NCI-H1694 treated with DMSO at 0.1 percent for 48 hours (cell line): ENCODE results near the gene POU6F2.
"Not testable (repeated sequence)": the region's sequence is repeated elsewhere in the genome, so short reads cannot be mapped to it uniquely, and the experiment has no call there.

Source experiments
- DNase-seq: peaks from one replicate; lab custom pipeline; 2025; lab: John Stamatoyannopoulos, UW

POU6F2 gene, protein sequence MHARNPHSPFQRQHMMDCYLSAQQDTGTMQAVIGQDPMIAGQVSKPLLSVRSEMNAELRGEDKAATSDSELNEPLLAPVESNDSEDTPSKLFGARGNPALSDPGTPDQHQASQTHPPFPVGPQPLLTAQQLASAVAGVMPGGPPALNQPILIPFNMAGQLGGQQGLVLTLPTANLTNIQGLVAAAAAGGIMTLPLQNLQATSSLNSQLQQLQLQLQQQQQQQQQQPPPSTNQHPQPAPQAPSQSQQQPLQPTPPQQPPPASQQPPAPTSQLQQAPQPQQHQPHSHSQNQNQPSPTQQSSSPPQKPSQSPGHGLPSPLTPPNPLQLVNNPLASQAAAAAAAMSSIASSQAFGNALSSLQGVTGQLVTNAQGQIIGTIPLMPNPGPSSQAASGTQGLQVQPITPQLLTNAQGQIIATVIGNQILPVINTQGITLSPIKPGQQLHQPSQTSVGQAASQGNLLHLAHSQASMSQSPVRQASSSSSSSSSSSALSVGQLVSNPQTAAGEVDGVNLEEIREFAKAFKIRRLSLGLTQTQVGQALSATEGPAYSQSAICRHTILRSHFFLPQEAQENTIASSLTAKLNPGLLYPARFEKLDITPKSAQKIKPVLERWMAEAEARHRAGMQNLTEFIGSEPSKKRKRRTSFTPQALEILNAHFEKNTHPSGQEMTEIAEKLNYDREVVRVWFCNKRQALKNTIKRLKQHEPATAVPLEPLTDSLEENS

DNA sequence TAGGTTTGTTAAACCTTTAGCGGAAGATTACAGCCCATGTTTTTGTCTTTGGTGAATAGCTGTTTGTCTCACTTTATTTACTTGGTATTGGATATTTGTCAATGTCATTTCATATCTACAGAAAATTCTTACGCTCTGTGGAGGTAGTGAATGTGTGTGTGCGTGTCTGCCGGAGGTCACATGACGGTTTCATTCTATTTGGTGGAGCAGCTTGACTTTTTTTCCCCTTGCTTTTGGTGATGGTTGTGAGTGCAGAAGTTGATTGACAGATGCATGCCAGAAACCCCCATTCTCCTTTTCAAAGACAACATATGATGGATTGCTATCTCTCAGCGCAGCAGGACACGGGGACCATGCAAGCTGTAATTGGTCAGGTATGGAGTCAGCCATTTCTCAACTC is at the start of gene POU6F2:
Gene POU6F2, plus strand, starts transcription at position 225 of the 400 bp plus-strand sequence. Its CDS starts 45 bp downstream, at position 270.
- no peak for DNase-seq

DNA sequence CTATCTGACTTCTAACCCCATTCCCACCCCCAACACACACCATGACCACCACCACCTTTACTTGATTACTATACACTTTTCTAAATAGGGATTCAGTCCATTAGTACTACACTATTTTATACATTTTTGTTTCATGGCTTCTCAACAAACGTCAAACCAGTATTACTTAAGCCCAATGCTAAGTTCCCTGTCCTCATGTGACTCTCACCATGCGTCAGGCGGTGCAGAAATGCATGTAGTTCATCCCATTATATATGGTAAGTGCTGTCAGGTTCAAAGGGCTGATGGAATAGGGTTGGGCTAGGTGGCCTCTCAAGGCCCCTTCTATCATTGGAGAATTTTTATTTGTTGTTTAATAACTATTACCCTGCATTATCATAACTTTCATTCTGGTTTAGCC is 49.2 kb upstream of the POU6F2 start:
- DNase-seq: no peak

DNA sequence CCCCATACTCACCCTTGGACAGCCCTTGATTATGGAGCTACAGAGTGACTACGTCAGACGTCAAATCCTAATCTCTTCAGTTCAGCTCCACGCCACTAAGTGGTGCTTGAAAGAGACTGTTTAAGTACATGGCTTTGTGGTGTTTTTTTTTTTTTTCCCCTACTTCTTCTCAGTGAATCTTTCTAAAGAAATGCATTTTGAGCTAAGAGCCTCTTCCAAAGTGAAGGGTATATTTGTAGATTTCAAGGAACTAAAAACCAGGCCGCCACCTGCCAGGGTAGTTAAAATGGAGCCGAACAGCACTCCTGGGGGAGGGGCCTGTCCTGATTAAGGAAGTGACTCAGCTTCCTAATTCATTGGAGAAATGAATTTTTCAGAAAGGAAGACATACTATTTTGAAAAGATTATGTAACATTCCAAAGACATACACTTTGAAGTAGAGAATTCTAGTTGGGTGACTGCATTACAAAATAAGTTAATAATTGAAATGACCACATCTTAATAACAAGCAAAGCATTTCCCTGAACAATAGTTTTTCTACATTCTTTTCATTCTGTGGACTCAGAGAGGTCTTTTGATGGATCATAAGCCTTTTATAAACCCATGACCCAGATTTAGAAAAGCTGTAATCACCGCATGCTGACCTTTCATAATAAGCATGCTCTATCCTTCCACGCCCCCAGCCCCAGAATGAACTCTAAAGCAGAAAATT is 48.1 kb upstream of the POU6F2 start:
- DNase-seq: no peak

DNA sequence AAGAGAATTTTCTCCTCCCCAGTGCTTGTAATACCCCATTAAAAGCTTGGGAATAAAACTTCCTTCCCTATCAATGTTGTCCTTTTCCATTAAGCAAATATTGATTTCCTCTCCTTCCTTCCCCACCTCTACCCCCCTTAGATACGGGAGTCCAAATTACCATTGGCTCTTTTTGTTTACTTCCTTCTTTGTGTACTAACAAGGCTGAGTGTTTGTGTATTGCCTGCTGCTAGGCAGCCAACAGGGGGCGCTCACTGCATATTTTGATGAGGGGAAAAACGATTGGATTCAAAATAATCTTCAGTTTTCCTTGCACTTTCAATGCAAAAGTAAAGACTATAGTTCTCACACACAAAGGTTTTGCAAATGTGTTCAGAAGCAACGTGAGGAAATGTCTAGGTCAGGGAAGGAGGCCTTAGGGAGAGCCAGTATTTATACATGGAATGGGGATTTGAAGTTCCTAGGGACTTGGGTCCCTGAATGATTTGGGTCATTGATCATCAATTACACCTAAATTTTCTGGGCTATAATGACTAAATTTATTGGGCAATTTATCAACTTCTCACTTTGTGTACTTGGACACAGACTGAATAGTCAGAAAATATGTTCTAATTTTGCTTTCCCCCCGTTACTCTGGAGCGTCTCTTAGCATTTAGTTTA is 45.1 kb upstream of the POU6F2 start:
- peak; percentile 39 for DNase-seq

DNA sequence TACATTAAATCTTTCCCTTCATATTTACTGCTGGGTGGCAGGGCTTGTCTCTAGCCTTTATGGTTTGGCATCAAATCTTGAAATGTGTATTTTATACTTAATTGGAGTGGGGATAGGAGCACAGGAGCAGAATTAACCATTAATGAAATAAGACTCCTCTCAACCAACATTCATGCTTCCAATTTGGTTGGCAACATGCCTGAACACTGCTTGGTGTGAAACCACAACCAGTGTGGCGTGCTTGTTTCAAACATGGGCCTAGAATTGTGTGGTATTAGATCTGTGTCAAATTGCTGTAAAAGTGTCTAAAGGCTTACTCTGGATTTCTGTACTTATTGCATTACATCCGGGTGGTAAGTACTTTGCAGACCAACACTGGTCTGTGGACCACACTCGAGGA is 43.7 kb upstream of the POU6F2 start:
- no peak for DNase-seq

DNA sequence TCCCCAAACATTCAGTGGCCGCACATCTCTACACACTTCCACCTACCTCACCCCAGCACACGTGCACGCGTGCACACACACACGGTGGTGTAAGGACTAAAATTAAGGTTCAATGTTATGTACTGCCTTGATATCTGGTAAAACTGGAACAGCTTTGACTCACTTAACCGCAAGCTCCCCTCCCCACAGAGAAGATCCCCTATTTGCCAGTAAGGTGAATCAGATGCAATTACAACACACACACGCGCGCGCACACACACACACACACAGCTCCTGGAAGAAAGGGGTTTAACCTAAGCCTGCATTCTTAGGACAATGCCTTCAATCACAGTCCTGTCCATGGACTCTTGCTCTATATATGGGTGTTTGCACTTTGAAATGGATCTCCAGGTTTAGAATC is 43.2 kb upstream of the POU6F2 start:
- no peak for DNase-seq

DNA sequence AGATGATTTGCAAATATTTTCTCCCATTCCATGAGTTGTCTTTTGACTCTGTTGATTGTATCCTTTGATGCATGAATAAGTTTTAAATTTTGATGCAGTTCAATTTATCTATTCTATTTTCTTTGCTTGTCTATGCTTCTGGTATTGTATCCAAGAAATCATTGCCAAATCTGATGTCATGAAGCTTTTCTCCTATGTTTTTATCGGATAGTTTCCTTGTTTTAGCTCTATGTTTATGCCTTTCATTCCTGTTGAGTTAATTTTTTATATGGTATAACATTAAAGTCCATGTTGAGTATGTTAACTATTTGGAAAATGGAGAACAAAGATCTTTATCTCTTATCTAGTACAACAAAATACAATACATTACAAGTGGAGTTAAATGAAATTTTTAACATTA is 41.1 kb upstream of the POU6F2 start:
- DNase-seq: no peak

DNA sequence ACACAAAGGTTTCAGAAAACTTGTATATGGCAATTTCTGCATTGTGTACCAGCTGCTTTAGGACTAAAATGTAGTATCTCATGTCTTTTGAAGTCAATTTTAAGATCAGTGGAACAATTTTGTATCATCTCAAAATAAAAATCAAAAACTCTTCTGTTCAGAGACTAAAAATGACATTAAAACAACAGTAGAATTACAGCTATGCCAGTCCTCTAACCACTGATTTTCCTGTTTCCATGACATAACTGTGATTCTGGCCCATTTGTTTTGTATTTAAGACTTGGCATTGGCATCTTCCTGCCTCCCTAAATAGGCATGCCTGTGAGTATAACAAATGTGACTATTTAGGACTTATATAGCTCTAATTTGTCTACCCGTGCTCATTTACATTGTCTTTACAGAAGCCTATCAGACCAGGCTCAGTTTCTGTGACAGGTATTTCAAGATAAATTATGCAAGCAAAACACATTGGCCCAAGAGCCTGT is 39.7 kb upstream of the POU6F2 start:
- DNase-seq: no peak

DNA sequence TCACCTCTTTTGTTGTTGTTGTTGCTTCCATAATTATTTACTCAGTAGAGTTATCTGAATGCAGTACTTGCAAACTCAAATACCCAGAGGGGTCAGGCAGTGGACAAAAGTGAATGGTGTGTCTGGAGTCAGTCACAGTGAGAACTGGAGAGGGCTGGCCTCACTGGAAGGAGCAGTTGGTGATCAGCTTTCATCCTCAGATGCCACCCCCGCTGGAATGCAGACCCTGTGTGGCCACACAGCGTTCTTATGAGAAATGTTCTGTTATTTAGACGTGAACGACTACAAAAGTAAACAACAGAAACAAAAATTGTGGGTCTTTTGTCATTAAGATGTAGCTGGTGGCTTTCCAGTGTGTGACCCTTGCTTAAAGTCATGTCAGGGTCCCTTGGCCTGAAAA is 39.1 kb upstream of the POU6F2 start:
- no peak for DNase-seq

DNA sequence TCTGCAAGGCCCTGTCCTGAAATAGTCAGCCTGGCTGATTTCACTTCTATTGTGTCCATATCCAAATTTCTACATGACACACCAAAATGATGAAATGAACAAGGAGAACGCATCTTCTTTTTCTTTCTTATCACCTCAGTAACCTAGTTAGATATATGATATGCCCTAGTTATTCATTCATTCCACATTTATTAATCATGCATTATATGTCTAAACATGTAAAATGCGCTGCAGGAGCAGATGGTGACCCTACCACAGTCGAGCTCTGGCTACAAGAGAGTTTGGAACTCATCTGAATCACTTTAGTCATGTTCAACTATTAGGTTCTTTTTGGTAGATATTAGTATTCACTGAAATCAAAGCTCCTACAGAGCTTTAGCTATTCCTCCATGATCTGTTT is 36.9 kb upstream of the POU6F2 start:
- no peak for DNase-seq

DNA sequence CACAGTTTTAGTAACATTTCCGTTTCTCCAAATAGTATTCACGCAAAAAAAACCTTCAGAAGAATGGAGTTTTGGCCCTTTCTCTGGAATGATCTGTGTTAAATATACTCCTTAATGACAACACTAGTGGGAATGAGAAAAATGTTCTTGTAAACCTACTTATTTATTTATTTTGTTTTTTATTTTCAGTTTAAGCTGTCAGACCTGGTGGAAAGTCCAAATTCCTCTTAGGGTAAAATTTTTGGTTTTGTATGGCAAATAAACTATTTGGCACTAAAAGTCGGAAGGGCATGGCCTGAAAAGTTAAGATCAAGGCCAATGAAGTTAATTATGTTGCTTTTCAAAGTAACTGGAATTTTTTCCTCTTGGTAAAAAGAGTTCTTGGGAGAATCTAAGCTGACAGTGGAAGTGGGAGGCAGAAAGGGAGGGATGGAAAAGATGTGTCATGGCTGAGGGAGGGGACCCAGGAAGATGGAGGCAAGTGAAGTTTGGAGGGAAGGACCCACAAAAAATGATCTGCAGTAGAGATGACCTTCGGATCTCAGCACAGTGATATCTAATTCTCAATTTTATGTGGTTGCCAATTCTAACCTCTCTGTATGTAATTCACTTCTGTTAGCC is 35.2 kb upstream of the POU6F2 start:
- no peak for DNase-seq

DNA sequence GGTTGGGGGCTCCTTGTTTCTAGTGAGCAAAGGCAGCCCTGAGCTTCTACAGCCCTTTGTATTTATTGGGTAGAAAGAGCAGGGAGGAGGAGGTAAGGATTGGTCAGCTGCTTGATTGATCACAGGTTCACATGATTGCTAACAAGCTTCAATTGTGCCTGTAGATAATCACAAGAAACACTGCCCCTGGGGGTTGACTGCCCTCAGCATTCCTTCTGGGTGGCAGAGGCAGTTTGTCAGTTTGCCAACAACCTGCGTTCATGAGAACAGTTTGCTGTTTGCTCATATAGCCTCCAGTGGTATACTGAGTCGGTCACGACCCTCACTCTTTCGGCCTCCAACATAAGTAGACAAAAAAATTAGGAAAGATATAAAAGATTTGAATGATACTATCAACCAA is 30.2 kb upstream of the POU6F2 start:
- DNase-seq: not testable (repeated sequence)

DNA sequence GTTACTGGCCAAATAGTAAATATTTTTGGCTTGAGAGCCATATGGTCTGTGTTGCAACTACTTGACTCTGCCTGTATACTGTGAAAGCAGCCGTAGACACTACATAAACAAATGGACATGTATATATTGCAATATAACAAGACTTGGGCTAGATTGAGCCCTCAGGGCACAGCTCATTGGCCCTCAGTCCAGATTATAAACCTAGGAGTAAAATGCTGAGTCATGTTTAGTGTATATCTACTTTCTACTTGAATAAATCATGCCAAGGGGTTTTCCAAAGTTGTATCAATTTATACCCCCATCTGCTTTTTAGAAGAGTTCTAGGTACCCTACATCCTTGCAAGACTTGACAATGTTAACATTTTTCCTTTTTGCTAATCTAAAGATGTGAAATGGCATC is 27.4 kb upstream of the POU6F2 start:
- no peak for DNase-seq

DNA sequence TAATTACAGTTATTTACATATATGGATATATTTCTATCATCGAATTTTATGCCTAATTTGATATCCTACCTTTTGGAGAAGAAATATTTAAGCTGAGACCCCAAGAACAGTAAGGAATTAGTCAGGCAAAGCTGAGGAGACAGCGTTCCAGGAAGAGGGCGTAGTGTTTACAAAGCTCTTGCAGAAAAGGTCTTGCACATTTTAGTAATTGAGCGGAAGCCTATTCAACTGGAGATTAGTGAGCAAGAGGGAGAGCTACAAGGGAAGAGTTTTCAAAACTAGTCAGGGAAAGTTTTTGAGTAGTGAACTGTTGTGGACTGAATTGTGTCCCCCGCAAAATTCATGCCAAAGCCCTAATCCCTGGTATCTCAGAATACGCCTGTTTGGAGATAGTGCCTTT is 26.5 kb upstream of the POU6F2 start:
- DNase-seq: no peak

DNA sequence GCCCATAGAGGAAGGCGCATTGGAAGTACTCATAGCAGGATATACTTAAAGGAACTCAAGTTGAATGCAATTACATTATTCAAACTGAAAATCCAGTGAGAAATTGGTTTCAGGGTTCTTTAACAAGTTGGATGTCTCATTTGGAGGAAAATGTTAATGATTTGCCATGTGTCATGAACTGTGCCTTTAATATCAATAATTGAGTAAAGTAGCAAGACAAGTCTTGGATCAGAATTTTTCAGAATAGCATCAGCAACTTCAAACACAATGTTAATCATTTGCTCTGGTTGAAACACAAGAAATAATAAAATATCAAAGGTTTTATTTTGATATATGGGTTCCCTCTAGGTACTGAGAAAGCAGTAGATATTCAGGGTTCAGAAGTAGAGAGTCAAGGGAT is 24.5 kb upstream of the POU6F2 start:
- DNase-seq: no peak

DNA sequence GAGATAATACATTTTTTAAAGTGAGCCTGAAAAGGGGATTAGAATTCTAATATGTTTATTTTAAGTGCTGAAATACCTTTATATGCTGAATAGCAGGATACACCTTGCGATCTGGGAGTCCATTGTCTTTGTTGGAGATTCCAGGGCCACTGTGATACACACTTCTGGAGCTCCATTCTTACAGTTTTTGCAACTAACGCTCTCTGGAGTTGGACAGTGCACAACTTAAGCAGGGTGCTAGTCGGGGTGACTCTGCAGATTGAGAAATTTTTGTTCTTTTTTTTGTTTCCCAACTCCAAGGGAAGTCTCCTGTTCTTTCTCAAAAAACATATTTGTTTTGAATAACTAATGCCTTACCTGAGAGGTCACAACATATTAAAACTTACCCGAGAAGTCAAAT is 23.7 kb upstream of the POU6F2 start:
- no peak for DNase-seq

DNA sequence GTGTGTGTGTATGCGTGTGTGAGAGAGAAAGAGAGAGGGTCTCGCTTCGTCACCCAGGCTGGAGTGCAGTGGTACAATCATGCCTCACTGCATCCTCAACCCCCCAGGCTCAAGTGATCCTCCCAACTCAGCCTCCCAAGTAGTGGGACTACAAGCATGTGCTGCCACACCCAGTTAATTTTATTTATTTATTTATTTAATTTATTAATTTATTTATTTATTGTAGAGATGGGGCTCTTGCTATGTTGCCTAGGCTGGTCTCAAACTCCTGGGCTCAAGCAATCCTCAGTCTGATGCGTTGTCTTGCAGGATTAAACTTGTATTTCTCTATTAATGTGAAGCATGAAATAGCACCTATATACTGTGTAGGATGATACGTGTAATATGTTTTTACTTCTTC is 21.8 kb upstream of the POU6F2 start:
- DNase-seq: no peak

DNA sequence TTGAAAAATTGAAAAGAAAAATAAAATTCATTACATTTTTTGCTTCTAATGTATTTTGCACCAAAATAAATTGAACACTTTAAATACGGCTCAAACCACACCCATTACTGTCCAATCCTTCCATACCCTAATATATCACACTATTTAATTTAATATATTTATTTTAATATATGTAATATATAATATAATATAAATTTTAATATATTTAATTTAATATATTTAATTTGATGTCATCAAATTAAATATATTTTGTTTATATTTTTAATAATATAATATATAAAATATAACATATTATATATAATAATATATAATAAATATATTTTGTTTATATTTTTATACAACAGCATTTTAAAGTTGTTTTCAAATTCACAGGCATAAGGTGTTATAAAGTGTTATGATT is 15.7 kb upstream of the POU6F2 start:
- DNase-seq: no peak

DNA sequence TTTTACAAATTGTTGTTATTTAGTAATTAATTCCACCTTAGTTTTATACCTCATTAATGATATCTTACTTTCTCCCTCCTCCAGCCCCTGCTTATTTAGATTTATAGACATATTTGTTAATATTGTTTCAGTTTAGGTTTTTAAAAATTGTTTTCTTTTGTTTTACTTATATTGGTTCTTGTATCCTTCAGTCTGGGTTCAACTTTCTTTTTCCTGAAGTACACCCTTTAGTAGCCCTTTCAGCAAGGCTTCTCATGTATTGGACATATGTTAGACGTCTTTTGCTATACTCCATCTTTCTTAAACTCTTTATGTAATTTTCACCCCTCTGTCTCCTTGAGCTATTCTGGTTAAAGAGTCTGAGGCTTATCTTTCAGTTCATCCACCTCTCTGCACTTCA is 12.8 kb upstream of the POU6F2 start:
- no peak for DNase-seq

DNA sequence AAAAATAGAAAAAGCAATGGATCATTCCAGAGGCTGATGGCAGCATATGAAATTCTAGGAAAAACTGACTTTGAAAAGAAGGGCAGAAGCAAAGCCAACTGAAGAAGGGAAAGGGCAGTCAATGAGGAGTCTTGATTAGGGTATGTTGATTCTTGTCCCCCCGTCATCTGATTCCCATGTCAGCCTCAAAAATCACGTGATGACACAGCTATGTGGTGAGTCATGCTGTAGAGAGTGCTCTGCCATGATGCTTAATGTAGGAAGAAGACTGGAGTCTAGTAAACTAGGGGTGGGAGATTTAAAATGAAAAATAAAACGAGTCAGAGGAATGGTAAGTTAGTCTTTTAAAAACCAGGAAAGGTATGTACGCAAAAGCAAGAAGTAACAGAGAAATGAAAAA is 3.9 kb upstream of the POU6F2 start:
- DNase-seq: no peak

DNA sequence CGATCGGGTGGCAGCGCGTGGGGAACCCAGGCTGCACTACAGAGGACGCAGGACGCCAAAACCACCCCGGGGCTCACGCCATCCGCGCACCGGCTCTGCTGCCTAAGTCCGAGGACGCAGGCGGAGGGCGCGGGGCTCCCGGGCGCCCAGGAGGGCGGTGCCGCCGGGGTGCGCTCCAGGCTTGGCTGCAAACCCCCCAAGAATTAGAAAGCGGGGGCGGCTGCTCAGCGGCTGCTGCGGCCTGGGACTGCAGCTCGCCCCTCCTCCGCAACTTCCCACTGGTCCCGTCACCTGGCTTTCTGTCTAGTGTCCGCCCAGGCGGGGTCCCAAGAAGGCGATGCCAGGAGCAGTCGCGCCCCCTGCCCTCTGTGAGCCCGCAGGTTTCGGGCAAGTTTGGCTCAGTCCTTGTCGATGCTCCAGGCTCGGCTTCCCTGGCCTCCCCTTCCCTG is 1.7 kb upstream of the POU6F2 start:
- DNase-seq: no peak

DNA sequence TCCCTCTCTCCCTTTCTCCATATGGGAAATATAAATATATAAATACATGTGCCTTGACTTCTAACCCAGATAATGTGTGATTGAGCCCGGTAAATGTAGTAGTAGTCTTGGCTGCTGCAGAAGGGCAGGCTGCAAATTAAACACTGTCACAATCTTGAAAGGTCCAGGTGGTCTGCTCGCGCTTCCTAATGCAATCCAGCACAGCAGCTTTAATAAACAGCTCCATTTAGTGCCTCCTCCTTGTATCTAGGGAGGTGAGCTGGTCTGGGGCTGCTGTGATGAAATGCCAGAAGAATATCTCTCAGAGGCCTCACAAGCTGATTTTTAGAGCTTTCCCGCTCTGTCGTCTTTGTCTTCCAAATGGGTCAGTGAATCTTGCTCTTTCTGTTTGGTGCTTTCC is 782 bp downstream of the POU6F2 start:
- DNase-seq: no peak
